SK-N-SH (cell line): ENCODE results near the gene STAP2. TPM values are rescaled to one million over a fixed set of nuclear protein-coding genes. Genes with fewer than 3 reads are reported as not detected.
A peak's percentile ranks its signal among the peaks of the same experiment; 100 is the strongest.
"Not testable (repeated sequence)": the region's sequence is repeated elsewhere in the genome, so short reads cannot be mapped to it uniquely, and the experiment has no call there.

ENCODE experiments used
- CTCF ChIA-PET: fragments of 300-600, 350-600 bp; formaldehyde crosslinking; extraction: SDS; loops from one replicate; lab custom pipeline; 2021; lab: Yijun Ruan, JAX
- POLR2A ChIA-PET: fragments of 350-600 bp; sonication (Branson Sonifier 250); formaldehyde crosslinking; extraction: SDS; loops from one replicate; lab custom pipeline; 2020; ENCODE audit warnings: antibody characterized with exemption, inconsistent platforms; lab: Yijun Ruan, JAX
- DNase-seq: peaks from one replicate; pipeline ENCODE4 v3.0.0; 2012
- H2AFZ ChIP-seq: fragments of 200-600 bp; sonication (generic); 2 replicates; pipeline ENCODE4 v1.8.1; 2016; ENCODE audit warnings: antibody characterized with exemption, mild to moderate bottlenecking, low read depth
- H3F3A ChIP-seq: fragments of 200-600 bp; sonication (generic); replicated peaks from 2 replicates; pipeline ENCODE3; 2016; ENCODE audit warnings: antibody characterized with exemption, mild to moderate bottlenecking; ENCODE audit not compliant: insufficient read depth
- H3K27ac ChIP-seq, 2 experiments: fragments of 200-500 bp in 1 of 2; fragments of 200-600 bp in 1 of 2; sonication (Bioruptor generic) in 1 of 2; sonication (generic), shearing (Covaris generic) in 1 of 2; 2 replicates each; pipeline versions ENCODE4 v1.5.1 to v1.6.1; 2014 to 2016; ENCODE audit warnings: low read depth in 2 of 2, inconsistent platforms in 1 of 2, low read length in 1 of 2, mild to moderate bottlenecking in 1 of 2, mixed read lengths in 1 of 2
- H3K27me3 ChIP-seq: fragments of 200-600 bp; sonication (generic), shearing (Covaris generic); 2 replicates; pipeline ENCODE4 v1.6.1; 2016; ENCODE audit warnings: mixed run types; ENCODE audit not compliant: insufficient read depth
- H3K36me3 ChIP-seq, 2 experiments: fragments of 200-500 bp in 1 of 2; fragments of 200-600 bp in 1 of 2; sonication (Bioruptor generic) in 1 of 2; sonication (generic) in 1 of 2; replicated peaks in 1 of 2; 2 replicates each; pipeline versions ENCODE3 to v1.5.1; 2014 to 2016; ENCODE audit warnings: low read length in 1 of 2, mild to moderate bottlenecking in 1 of 2; ENCODE audit not compliant: insufficient read depth in 2 of 2, control insufficient read depth in 1 of 2
- H3K4me1 ChIP-seq, 2 experiments: fragments of 200-500 bp in 1 of 2; fragments of 200-600 bp in 1 of 2; sonication (Bioruptor generic) in 1 of 2; sonication (generic), shearing (Covaris generic) in 1 of 2; 2 replicates each; pipeline versions ENCODE4 v1.5.1 to v1.6.1; 2014 to 2016; ENCODE audit warnings: low read depth in 1 of 2, low read length in 1 of 2, mixed run types in 1 of 2; ENCODE audit not compliant: insufficient read depth in 2 of 2, control insufficient read depth in 1 of 2
- H3K4me2 ChIP-seq: fragments of 200-600 bp; sonication (generic), shearing (Covaris generic); 2 replicates; pipeline ENCODE4 v1.6.1; 2017; ENCODE audit warnings: mixed run types
- H3K4me3 ChIP-seq, 2 experiments: fragments of 200-500 bp in 1 of 2; fragments of 200-600 bp in 1 of 2; sonication (Bioruptor generic) in 1 of 2; sonication (generic), shearing (Covaris generic) in 1 of 2; 2 replicates each; pipeline versions ENCODE4 v1.5.1 to v1.8.1; 2014 to 2016; ENCODE audit warnings: low read depth in 2 of 2, inconsistent platforms in 1 of 2, low read length in 1 of 2, mild to moderate bottlenecking in 1 of 2, mixed read lengths in 1 of 2, moderate library complexity in 1 of 2
- H3K79me2 ChIP-seq: fragments of 200-600 bp; sonication (generic); 2 replicates; pipeline ENCODE4 v1.8.1; 2017; ENCODE audit warnings: mild to moderate bottlenecking; ENCODE audit not compliant: insufficient read depth
- H3K9ac ChIP-seq: fragments of 200-600 bp; sonication (generic); 2 replicates; pipeline ENCODE4 v1.6.1; 2017; ENCODE audit warnings: mixed run types
- H3K9me2 ChIP-seq: fragments of 200-600 bp; sonication (generic); 2 replicates; pipeline ENCODE4 v1.6.1; 2017; ENCODE audit warnings: mixed run types
- H3K9me3 ChIP-seq: fragments of 200-600 bp; sonication (generic); 2 replicates; pipeline ENCODE4 v1.6.1; 2017; ENCODE audit warnings: mixed run types, mild to moderate bottlenecking, moderate library complexity
- H4K20me1 ChIP-seq: fragments of 200-600 bp; sonication (generic); 2 replicates; pipeline ENCODE4 v1.6.1; 2017; ENCODE audit warnings: mild to moderate bottlenecking, mixed run types; ENCODE audit not compliant: insufficient read depth
- FOSL2 ChIP-seq: IDR thresholded peaks from 2 replicates; pipeline ENCODE4 v1.4.0; 2012; ENCODE audit warnings: low read depth, mild to moderate bottlenecking, moderate library complexity, borderline replicate concordance
- FOXJ3 ChIP-seq: sonication (generic); formaldehyde crosslinking; IDR thresholded peaks from 2 replicates; pipeline ENCODE4 v1.5.1; 2020; ENCODE audit warnings: mild to moderate bottlenecking, missing genetic modification reagents
- JUND ChIP-seq: IDR thresholded peaks from 2 replicates; pipeline ENCODE4 v1.4.0; 2012
- RAD21 ChIP-seq: IDR thresholded peaks from 2 replicates; pipeline ENCODE4 v1.6.1; 2012; ENCODE audit warnings: mild to moderate bottlenecking, low read length
- SMC3 ChIP-seq: IDR thresholded peaks from 2 replicates; pipeline ENCODE4 v1.6.1; 2012; ENCODE audit warnings: low read depth, low read length, improper control_type of control experiment
- WGBS: methylation state at CpG from one replicate; pipeline ENCODE4 v1.1.6; 2017; ENCODE audit warnings: low lambda C conversion rate; 5-methylcytosine and 5-hydroxymethylcytosine counted together
- polyA plus RNA-seq, 3 experiments: library from polyadenylated mRNA; depleted of rRNA; stranded (reverse); fragments of >200 nt; gene quantifications; 2 replicates each; pipeline ENCODE4 v1.2.3, GENCODE V29; 2012
- TF ChIP-seq, protein P1 (sequence below): IDR thresholded peaks from 2 replicates; pipeline ENCODE4; 2012
- TF ChIP-seq, protein P2 (sequence below): fragments of 200-600 bp; sonication (generic); IDR thresholded peaks from 2 replicates; pipeline ENCODE4 v1.6.1; 2017; ENCODE audit warnings: antibody characterized with exemption, mild to moderate bottlenecking, moderate library complexity
- TF ChIP-seq, protein P3 (sequence below): IDR thresholded peaks from 2 replicates; pipeline ENCODE4 v1.4.0; 2012; ENCODE audit warnings: low read depth, borderline replicate concordance

Gene STAP2
- polyA plus RNA-seq, 1 of the 3 experiments (the other 2 are of a cell fraction): 7.6 TPM

DNA sequence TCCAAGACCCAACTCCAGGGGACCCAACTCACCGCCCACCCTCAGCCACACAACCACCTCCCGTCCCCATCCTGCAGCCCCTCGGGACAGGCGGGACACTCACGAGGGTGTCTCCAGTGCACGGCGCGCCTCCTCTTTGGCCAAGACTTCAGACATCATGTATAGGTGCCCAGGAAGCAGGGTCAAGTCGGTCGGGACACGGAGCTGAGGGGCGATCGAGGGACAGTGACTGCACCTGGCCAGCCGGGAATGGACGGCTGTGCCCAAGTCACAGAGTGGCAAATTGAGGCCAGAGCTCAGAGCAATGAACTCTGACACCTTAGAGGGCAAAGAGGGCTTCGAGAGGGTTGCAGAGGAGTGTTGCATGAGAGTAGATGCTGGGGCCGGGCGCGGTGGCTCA, 8.8 kb downstream of the STAP2 start:
- H3K4me2 ChIP-seq: no peak overlapping the region

DNA sequence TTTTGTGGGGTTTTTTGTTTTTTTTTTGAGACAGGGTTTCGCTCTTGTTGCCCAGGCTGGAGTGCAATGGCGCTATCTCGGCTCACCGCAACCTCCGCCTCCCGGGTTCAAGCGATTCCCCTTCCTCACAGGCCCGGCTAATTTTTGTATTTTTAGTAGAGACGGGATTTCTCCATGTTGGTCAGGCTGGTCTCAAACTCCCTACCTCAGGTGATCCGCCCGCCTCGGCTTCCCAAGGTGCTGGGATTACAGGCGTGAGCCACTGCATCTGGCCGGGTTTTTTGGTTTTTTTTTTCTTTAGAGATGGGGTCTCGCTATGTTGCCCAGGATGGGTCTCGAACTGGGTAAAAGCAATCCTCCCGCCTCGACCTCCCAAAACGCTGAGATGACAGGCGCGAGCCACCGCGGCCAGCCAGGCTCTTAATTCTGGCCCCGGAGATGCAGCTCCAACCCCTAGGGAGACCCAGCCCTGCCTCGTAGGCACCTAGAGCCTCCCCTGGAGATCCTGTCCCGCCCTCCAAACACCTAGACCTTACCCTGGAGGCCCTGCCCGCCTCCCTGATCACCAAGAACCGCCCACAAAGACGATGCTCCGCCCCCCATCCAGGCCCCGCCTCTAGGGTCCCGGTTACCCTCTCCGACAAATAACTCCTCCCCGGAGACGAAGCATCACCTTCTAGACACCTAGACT, 9.5 kb downstream of the STAP2 start:
- CTCF ChIA-PET: interaction anchor here (2.1 kb wide), 1 partner anchor 62 kb away, joined by 8 read pairs; no protein-coding TSS in a partner anchor
- H3K27me3 ChIP-seq, H3K79me2 ChIP-seq, H3K9me2 ChIP-seq, POLR2A ChIA-PET, H3K9me3 ChIP-seq, H3K36me3 ChIP-seq, H3F3A ChIP-seq, H4K20me1 ChIP-seq: not testable (repeated sequence)
- Histone ChIP-seq H3K4me3 (peak overlapping the region; percentile 59 to 77), H3K9ac (peak overlapping the region; percentile 75), H3K27ac (peak overlapping the region in 1 of 2 experiments; percentile 66; a peak in 1 of 4 replicates), H2AFZ (peak overlapping the region; percentile 96), H3K4me1 (peaks cover 0 to 16% of the 10 kb centered on the region in 2 experiments; a peak in 2 of 4 replicates), H3K4me2 (peak overlapping the region; percentile 99)
- DNase-seq: peak; percentile 76
- WGBS: 37% methylated on average over 34 of the region's 35 CpGs

More for the DNA sequence above, 8.8 kb downstream of the STAP2 start:
- ChIA-PET CTCF (interaction anchor here (2.1 kb wide), 1 partner anchor 63 kb away, joined by 8 read pairs; no protein-coding TSS in a partner anchor), POLR2A (interaction anchor here (1.0 to 1.1 kb wide), 2 partner anchors 13 to 52 kb away, joined by 3 read pairs; partner anchors contain the start of gene MPND)
- peaks cover 6% of the 10 kb centered on the region for H3F3A ChIP-seq
- TF ChIP-seq, protein P1, sequence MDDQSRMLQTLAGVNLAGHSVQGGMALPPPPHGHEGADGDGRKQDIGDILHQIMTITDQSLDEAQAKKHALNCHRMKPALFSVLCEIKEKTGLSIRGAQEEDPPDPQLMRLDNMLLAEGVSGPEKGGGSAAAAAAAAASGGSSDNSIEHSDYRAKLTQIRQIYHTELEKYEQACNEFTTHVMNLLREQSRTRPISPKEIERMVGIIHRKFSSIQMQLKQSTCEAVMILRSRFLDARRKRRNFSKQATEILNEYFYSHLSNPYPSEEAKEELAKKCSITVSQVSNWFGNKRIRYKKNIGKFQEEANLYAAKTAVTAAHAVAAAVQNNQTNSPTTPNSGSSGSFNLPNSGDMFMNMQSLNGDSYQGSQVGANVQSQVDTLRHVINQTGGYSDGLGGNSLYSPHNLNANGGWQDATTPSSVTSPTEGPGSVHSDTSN: no peak
- no peak for TF ChIP-seq SMC3
- no peak for TF ChIP-seq FOSL2
- TF ChIP-seq, protein P2, sequence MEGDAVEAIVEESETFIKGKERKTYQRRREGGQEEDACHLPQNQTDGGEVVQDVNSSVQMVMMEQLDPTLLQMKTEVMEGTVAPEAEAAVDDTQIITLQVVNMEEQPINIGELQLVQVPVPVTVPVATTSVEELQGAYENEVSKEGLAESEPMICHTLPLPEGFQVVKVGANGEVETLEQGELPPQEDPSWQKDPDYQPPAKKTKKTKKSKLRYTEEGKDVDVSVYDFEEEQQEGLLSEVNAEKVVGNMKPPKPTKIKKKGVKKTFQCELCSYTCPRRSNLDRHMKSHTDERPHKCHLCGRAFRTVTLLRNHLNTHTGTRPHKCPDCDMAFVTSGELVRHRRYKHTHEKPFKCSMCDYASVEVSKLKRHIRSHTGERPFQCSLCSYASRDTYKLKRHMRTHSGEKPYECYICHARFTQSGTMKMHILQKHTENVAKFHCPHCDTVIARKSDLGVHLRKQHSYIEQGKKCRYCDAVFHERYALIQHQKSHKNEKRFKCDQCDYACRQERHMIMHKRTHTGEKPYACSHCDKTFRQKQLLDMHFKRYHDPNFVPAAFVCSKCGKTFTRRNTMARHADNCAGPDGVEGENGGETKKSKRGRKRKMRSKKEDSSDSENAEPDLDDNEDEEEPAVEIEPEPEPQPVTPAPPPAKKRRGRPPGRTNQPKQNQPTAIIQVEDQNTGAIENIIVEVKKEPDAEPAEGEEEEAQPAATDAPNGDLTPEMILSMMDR: no peak
- TF ChIP-seq RAD21: no peak
- TF ChIP-seq FOXJ3 (CRISPR knock-in tag): no peak
- TF ChIP-seq, protein P3, sequence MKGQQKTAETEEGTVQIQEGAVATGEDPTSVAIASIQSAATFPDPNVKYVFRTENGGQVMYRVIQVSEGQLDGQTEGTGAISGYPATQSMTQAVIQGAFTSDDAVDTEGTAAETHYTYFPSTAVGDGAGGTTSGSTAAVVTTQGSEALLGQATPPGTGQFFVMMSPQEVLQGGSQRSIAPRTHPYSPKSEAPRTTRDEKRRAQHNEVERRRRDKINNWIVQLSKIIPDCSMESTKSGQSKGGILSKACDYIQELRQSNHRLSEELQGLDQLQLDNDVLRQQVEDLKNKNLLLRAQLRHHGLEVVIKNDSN: no peak
- TF ChIP-seq JUND: no peak
- no peaks in the 10 kb centered on the region for H3K9me3 ChIP-seq
- DNase-seq: no peak
- no peaks in the 10 kb centered on the region for H3K27me3 ChIP-seq
- H3K79me2 ChIP-seq: peaks cover 7% of the 10 kb centered on the region; the same call in 1 of the 2 replicates
- H3K36me3 ChIP-seq: no peaks in the 10 kb centered on the region
- H3K27ac ChIP-seq: no peak overlapping the region
- H3K9me2 ChIP-seq: no peaks in the 10 kb centered on the region
- H2AFZ ChIP-seq: no peak overlapping the region
- no peak overlapping the region for H3K9ac ChIP-seq
- H3K4me3 ChIP-seq: no peak overlapping the region
- H4K20me1 ChIP-seq: no peaks in the 10 kb centered on the region
- WGBS: 93% methylated on average over 19 of the region's 19 CpGs
- H3K4me1 ChIP-seq: peaks cover 0 to 16% of the 10 kb centered on the region in 2 experiments; a peak in 2 of 4 replicates
